B cell (primary cell): ENCODE measurements around the gene RASGRF2. TPM values are rescaled to one million over a fixed set of nuclear protein-coding genes. Genes with fewer than 3 reads are reported as not detected.
A peak's percentile ranks its signal among the peaks of the same experiment; 100 is the strongest.

Experiments
- ATAC-seq: fragments of 200-7000 bp; cut with Tn5 transposase; one replicate; pipeline ENCODE4 v1.10.0; 2021; ENCODE audit warnings: low read depth, mild to moderate bottlenecking, moderate number of reproducible peaks, moderate library complexity
- CTCF ChIA-PET: fragments of 350-600 bp; sonication (Branson Sonifier 250); formaldehyde crosslinking; loops from one replicate; lab custom pipeline; 2021; ENCODE audit warnings: antibody characterized with exemption, inconsistent platforms; lab: Charles Lee
- POLR2A ChIA-PET: fragments of 350-600 bp; sonication (Branson Sonifier 250); formaldehyde crosslinking; loops from one replicate; lab custom pipeline; 2021; ENCODE audit warnings: antibody characterized with exemption; lab: Charles Lee
- DNase-seq: peaks from one replicate; pipeline ENCODE4 v3.0.0; 2013
- H2AFZ ChIP-seq: 2 replicates; pipeline ENCODE4 v1.6.1; 2012; ENCODE audit warnings: mild to moderate bottlenecking, low read depth, low read length; ENCODE audit not compliant: insufficient read depth, poor library complexity, severe bottlenecking
- H3K27ac ChIP-seq, 2 donors: 1 replicate in 1 of 2; 2 replicates in 1 of 2; pipeline ENCODE4 v1.5.1; 2012 to 2013; ENCODE audit warnings: low read length in 2 of 2, mild to moderate bottlenecking in 2 of 2, moderate library complexity in 1 of 2
- H3K27me3 ChIP-seq, 4 experiments: fragments of 200-600 bp in 1 of 4; sonication (generic) in 1 of 4; replicated peaks in 1 of 4; 1 replicate in 2 of 4; 2 replicates in 2 of 4; pipeline versions ENCODE4 v1.6.1 to v1.7.0; 2013 to 2016; ENCODE audit warnings: low read length in 3 of 4, mild to moderate bottlenecking in 2 of 4, mixed read lengths in 1 of 4, moderate library complexity in 1 of 4; ENCODE audit not compliant: insufficient read depth in 4 of 4, control insufficient read depth in 3 of 4; ENCODE audit errors: control extremely low read depth in 1 of 4
- H3K36me3 ChIP-seq, 2 experiments: replicated peaks in 1 of 2; 1 replicate in 1 of 2; 2 replicates in 1 of 2; pipeline versions ENCODE4 v1.6.1 to v1.7.1; 2013; ENCODE audit warnings: low read length in 1 of 2; ENCODE audit not compliant: insufficient read depth in 2 of 2, control insufficient read depth in 1 of 2; ENCODE audit errors: control extremely low read depth in 1 of 2, extremely low read depth in 1 of 2
- H3K4me1 ChIP-seq, 2 donors: fragments of 200-600 bp in 1 of 2; sonication (generic) in 1 of 2; 1 replicate in 1 of 2; 2 replicates in 1 of 2; pipeline versions ENCODE4 v1.5.1 to v1.6.1; 2013 to 2017; ENCODE audit warnings: low read length in 2 of 2; ENCODE audit not compliant: control insufficient read depth in 2 of 2, insufficient read depth in 2 of 2
- H3K4me2 ChIP-seq: replicated peaks from 2 replicates; pipeline ENCODE3; 2012; ENCODE audit warnings: mild to moderate bottlenecking, low read depth, low read length; ENCODE audit not compliant: poor library complexity, severe bottlenecking
- H3K4me3 ChIP-seq, 5 experiments: fragments of 200-600 bp in 1 of 5; sonication (generic) in 1 of 5; 1 replicate in 3 of 5; 2 replicates in 2 of 5; pipeline versions ENCODE4 v1.5.1 to v1.7.0; 2011 to 2016; ENCODE audit warnings: low read length in 4 of 5, mild to moderate bottlenecking in 4 of 5, low read depth in 2 of 5, control low read depth in 1 of 5, moderate library complexity in 1 of 5; ENCODE audit not compliant: insufficient read depth in 1 of 5; ENCODE audit errors: control extremely low read depth in 1 of 5, extremely low read depth in 1 of 5
- H3K79me2 ChIP-seq: fragments of 200-600 bp; sonication (generic); one replicate; pipeline ENCODE4 v1.6.0; 2016; ENCODE audit warnings: low read length; ENCODE audit not compliant: control insufficient read depth, insufficient read depth
- H3K9ac ChIP-seq: fragments of 200-600 bp; sonication (generic); 2 replicates; pipeline ENCODE4 v1.6.1; 2017; ENCODE audit warnings: mild to moderate bottlenecking, low read length, moderate library complexity
- H3K9me3 ChIP-seq, 3 donors: one replicate each; pipeline versions ENCODE4 v1.6.1 to v1.7.1; 2013; ENCODE audit warnings: low read length in 2 of 3; ENCODE audit not compliant: control insufficient read depth in 2 of 3, insufficient read depth in 1 of 3; ENCODE audit errors: control extremely low read depth in 1 of 3
- H4K20me1 ChIP-seq: 2 replicates; pipeline ENCODE4 v1.6.0; 2012; ENCODE audit warnings: mild to moderate bottlenecking, low read length; ENCODE audit not compliant: insufficient read depth, control insufficient read depth, poor library complexity, severe bottlenecking
- H3K27ac Mint-ChIP-seq: one replicate; pipeline ENCODE4 v1.8.0; 2021; ENCODE audit warnings: mixed read lengths
- H3K27me3 Mint-ChIP-seq: one replicate; pipeline ENCODE4 v1.8.0; 2021; ENCODE audit warnings: mixed read lengths
- H3K4me1 Mint-ChIP-seq: one replicate; pipeline ENCODE4 v1.8.0; 2021; ENCODE audit warnings: mixed read lengths
- H3K4me3 Mint-ChIP-seq: one replicate; pipeline ENCODE4 v1.8.0; 2021; ENCODE audit warnings: mixed read lengths
- H3K9me3 Mint-ChIP-seq: one replicate; pipeline ENCODE4 v1.8.0; 2022; ENCODE audit warnings: mixed read lengths; ENCODE audit not compliant: insufficient read depth
- CTCF ChIP-seq: fragments of 200-600 bp; IDR thresholded peaks from one replicate; pipeline ENCODE4 v1.8.0; 2022; ENCODE audit warnings: antibody characterized with exemption, mild to moderate bottlenecking
- EZH2 ChIP-seq: IDR thresholded peaks from 2 replicates; pipeline ENCODE4 v1.6.1; 2012; ENCODE audit warnings: borderline replicate concordance, low read depth, mild to moderate bottlenecking, moderate library complexity, low read length; ENCODE audit not compliant: insufficient read depth, poor library complexity, severe bottlenecking
- WGBS: methylation state at CpG from one replicate; pipeline ENCODE4 v1.1.5; 2013; ENCODE audit warnings: missing lambda C conversion rate; ENCODE audit not compliant: insufficient coverage; 5-methylcytosine and 5-hydroxymethylcytosine counted together
- intact Hi-C: fragments of 100-400 bp; cut with micrococcal nuclease; formaldehyde crosslinking; loops from one replicate; pipeline ENCODE4 v1.10.0; 2022
- polyA plus RNA-seq: library from polyadenylated mRNA; depleted of rRNA; stranded (reverse); fragments of >200 nt; gene quantifications from 2 replicates; pipeline ENCODE4 v1.2.3, GENCODE V29; 2012
- total RNA-seq, 2 donors: library from RNA; stranded (reverse); fragments of 120-200 nt in 1 of 2; gene quantifications; 1 replicate in 1 of 2; 2 replicates in 1 of 2; pipeline versions ENCODE4 v1.2.3 to v1.2.4, GENCODE V29; 2013 to 2022

The RASGRF2 gene
- total and polyA plus RNA-seq, 2 donors (not counting 1 experiment from before 2014, with no cell fraction given), result 0.04 to 0.37 TPM

- CTCF ChIA-PET, result no interaction called here
- Mint-ChIP-seq H3K27me3 (peaks cover 13% of the 10 kb centered on the region), H3K4me3 (no peak overlapping the region), H3K9me3 (no peaks in the 10 kb centered on the region), H3K4me1 (peaks cover 9% of the 10 kb centered on the region), H3K27ac (no peak overlapping the region)
- Histone ChIP-seq H4K20me1 (no peaks in the 10 kb centered on the region), H3K9me3 (peaks cover 0 to 4% (median 0%) of the 10 kb centered on the region in 3 donors), H3K4me3 (no peak overlapping the region), H2AFZ (no peak overlapping the region), H3K4me1 (peaks cover 3 to 7% of the 10 kb centered on the region in 2 donors), H3K27ac (no peak overlapping the region), H3K79me2 (no peaks in the 10 kb centered on the region), H3K36me3 (no peaks in the 10 kb centered on the region), H3K4me2 (no peak overlapping the region), H3K9ac (no peak overlapping the region), H3K27me3 (peaks cover 0 to 3% (median 0%) of the 10 kb centered on the region in 4 experiments)
- TF ChIP-seq CTCF, result no peak
- no peak for TF ChIP-seq EZH2
- no CpG with 5 or more reads among the region's 2 CpGs for WGBS
- ATAC-seq (no peak), DNase-seq (no peak)
- intact Hi-C loops, result no loop called here
- POLR2A ChIA-PET, result no interaction called here
Measured at GRCh38 chr5:80995908-80996307, 35.7 kb downstream of the RASGRF2 start.

GRCh38 chr5:80998590-80998979, 38.4 kb downstream of the RASGRF2 start:
- peak overlapping the region; percentile 27 for H3K4me2 ChIP-seq
- no peak for DNase-seq
- peaks cover 0 to 3% (median 0%) of the 10 kb centered on the region in 4 experiments for H3K27me3 ChIP-seq
- Mint-ChIP-seq H3K4me1 (peaks cover 9% of the 10 kb centered on the region), H3K27ac (no peak overlapping the region), H3K9me3 (no peaks in the 10 kb centered on the region), H3K4me3 (peak overlapping the region; percentile 4), H3K27me3 (peaks cover 13% of the 10 kb centered on the region)
- no peaks in the 10 kb centered on the region for H4K20me1 ChIP-seq
- no peak overlapping the region for H3K9ac ChIP-seq
- H3K27ac ChIP-seq, result no peak overlapping the region
- no peaks in the 10 kb centered on the region for H3K36me3 ChIP-seq
- POLR2A ChIA-PET, result no interaction called here
- intact Hi-C loops, result no loop called here
- no peak for ATAC-seq
- no peaks in the 10 kb centered on the region for H3K79me2 ChIP-seq
- peaks cover 3 to 7% of the 10 kb centered on the region in 2 donors for H3K4me1 ChIP-seq
- no peak for TF ChIP-seq EZH2
- no peak for TF ChIP-seq CTCF
- peaks cover 0 to 2% (median 0%) of the 10 kb centered on the region in 3 donors for H3K9me3 ChIP-seq
- CTCF ChIA-PET, result no interaction called here
- WGBS, result 0% methylated on average over 1 of the region's 5 CpGs
- H3K4me3 ChIP-seq, result no peak overlapping the region
- H2AFZ ChIP-seq, result no peak overlapping the region
